ENCODE measurements around the gene GATAD2A.

DNA sequence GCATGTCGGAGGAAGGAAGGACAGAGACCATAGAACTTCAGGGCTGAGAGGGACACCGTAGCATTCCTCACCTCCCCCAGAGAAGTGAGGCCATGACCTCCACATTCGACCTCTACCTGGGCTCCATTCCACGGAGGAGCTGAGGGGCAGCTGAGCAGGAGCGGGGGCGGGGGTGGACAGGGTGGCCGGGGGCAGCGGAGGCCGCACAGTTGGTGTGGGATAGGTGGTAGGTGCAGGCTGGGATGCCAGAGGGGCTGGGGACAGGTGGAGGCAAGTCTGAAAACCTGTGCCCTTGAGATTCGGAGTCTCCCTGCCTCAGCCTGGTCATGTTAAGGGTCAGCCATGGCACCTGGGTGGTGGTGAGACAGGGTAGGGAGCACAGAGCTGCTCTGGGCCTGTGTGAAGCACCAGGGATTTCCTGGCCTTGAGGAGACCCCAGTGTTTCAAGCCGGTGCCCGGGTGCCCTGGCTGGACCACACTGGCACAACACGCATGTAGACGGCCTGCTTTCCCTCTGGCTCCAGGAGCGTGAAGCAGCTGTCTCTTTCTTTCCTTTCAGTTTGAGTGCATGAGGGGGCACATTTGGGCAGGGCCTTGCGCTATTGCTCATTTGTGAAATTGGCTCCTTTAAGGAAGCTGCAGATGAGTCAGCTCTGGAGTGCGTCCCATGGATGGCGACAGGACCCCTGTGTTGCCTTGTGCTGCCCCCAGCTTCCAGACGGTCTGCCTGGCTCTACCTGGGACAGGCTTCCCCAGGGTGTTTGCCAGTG lies 58.1 kb downstream of the GATAD2A start:
- TF ChIP-seq, protein P1, sequence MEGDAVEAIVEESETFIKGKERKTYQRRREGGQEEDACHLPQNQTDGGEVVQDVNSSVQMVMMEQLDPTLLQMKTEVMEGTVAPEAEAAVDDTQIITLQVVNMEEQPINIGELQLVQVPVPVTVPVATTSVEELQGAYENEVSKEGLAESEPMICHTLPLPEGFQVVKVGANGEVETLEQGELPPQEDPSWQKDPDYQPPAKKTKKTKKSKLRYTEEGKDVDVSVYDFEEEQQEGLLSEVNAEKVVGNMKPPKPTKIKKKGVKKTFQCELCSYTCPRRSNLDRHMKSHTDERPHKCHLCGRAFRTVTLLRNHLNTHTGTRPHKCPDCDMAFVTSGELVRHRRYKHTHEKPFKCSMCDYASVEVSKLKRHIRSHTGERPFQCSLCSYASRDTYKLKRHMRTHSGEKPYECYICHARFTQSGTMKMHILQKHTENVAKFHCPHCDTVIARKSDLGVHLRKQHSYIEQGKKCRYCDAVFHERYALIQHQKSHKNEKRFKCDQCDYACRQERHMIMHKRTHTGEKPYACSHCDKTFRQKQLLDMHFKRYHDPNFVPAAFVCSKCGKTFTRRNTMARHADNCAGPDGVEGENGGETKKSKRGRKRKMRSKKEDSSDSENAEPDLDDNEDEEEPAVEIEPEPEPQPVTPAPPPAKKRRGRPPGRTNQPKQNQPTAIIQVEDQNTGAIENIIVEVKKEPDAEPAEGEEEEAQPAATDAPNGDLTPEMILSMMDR (optimal IDR thresholded peaks at IDR 0.05 in 1 of 3, IDR thresholded peaks at IDR 0.05 in 1 of 3, conservative IDR thresholded peaks at IDR 0.05 in 1 of 3; ENCODE audit: extremely low read depth in 1 of 3, insufficient read depth in 2 of 3, low read length in 3 of 3) = no peak
- no peak for TF ChIP-seq EZH2 (IDR thresholded peaks at IDR 0.05; ENCODE audit: low read length)
